ENCODE results near the gene REXO1.

The REXO1 gene

GRCh38 chr19:1871140-1871597 is 22.9 kb upstream of the REXO1 start:
- POLR2A ChIA-PET = interaction anchor here (1.0 kb wide), 1 partner anchor 13 kb away, joined by 3 read pairs; no protein-coding TSS in a partner anchor
- no peak overlapping the region for H3K4me3 ChIP-seq (ENCODE audit: low read depth, low read length)
- peaks cover 0 to 18% of the 10 kb centered on the region in 2 experiments; a peak in 2 of 3 replicates for H3K36me3 ChIP-seq (ENCODE audit: control insufficient read depth in 2 of 2, insufficient read depth in 1 of 2, low read length in 2 of 2)
- TF ChIP-seq ZNF362 (tag by site-specific recombination; IDR thresholded peaks at IDR 0.05) = no peak
- no peak for TF ChIP-seq ZNF394 (tag by site-specific recombination; IDR thresholded peaks at IDR 0.05; ENCODE audit: borderline replicate concordance)
- TF ChIP-seq SCRT1 (tag by site-specific recombination; IDR thresholded peaks at IDR 0.05; ENCODE audit: borderline replicate concordance) = 0 out of 2 replicates have a peak, but pooled peaks have one; percentile 17
- TF ChIP-seq ZNF645 (tag by site-specific recombination; IDR thresholded peaks at IDR 0.05) = no peak
- TF ChIP-seq KLF16 (tag by site-specific recombination; IDR thresholded peaks at IDR 0.05) = no peak
- no peak for TF ChIP-seq ZNF449 (tag by site-specific recombination; IDR thresholded peaks at IDR 0.05)
- TF ChIP-seq SP2 (tag by site-specific recombination; IDR thresholded peaks at IDR 0.05) = no peak
- TF ChIP-seq ZNF133 (tag by site-specific recombination; IDR thresholded peaks at IDR 0.05) = peak; percentile 89
- TF ChIP-seq ZNF214 (tag by site-specific recombination; IDR thresholded peaks at IDR 0.05; ENCODE audit: borderline replicate concordance) = no peak
- TF ChIP-seq CTCF (tag by site-specific recombination; IDR thresholded peaks at IDR 0.05) = no peak
- TF ChIP-seq ZNF707 (tag by site-specific recombination; IDR thresholded peaks at IDR 0.05) = no peak
- no peak for TF ChIP-seq ZNF10 (tag by site-specific recombination; IDR thresholded peaks at IDR 0.05)
- TF ChIP-seq ZSCAN16 (tag by site-specific recombination; IDR thresholded peaks at IDR 0.05) = no peak
- TF ChIP-seq ZNF580 (tag by site-specific recombination; IDR thresholded peaks at IDR 0.05) = no peak
- TF ChIP-seq ZNF169 (tag by site-specific recombination; IDR thresholded peaks at IDR 0.05) = no peak
- H3K4me1 ChIP-seq (ENCODE audit: control insufficient read depth, insufficient read depth, low read length) = peaks cover 10% of the 10 kb centered on the region
- no peaks in the 10 kb centered on the region for H3K9me3 ChIP-seq (ENCODE audit: control insufficient read depth, insufficient read depth, low read depth, low read length)
- CTCF ChIA-PET = no interaction called here
- no peak overlapping the region for H3K27ac ChIP-seq (ENCODE audit: extremely low read depth, low read depth, low read length)

- ChIA-PET POLR2A (interaction anchor here (0.6 kb wide), 1 partner anchor 16 kb away, joined by 3 read pairs; the partner anchor contains the start of gene ABHD17A), CTCF (interaction anchor here (0.7 to 1.1 kb wide), 6 partner anchors 16 to 393 kb away, joined by 3 to 5 read pairs (median 3); no protein-coding TSS in a partner anchor)
- Histone ChIP-seq H3K4me1 (ENCODE audit: control insufficient read depth, insufficient read depth, low read length) (peaks cover 5% of the 10 kb centered on the region), H3K9me3 (ENCODE audit: control insufficient read depth, insufficient read depth, low read depth, low read length) (no peaks in the 10 kb centered on the region), H3K36me3 (ENCODE audit: control insufficient read depth in 2 of 2, insufficient read depth in 1 of 2, low read length in 2 of 2) (peaks cover 0 to 18% of the 10 kb centered on the region in 2 experiments; a peak in 2 of 3 replicates), H3K4me3 (ENCODE audit: low read depth, low read length) (no peak overlapping the region), H3K27ac (ENCODE audit: extremely low read depth, low read depth, low read length) (no peak overlapping the region)
- no peak for TF ChIP-seq ZNF2 (tag by site-specific recombination; IDR thresholded peaks at IDR 0.05)
- no peak for TF ChIP-seq ATF2 (tag by site-specific recombination; IDR thresholded peaks at IDR 0.05; ENCODE audit: low read depth)
- TF ChIP-seq SALL2 (tag by site-specific recombination; IDR thresholded peaks at IDR 0.05; ENCODE audit: borderline replicate concordance) = no peak
- no peak for TF ChIP-seq ZNF302 (tag by site-specific recombination; IDR thresholded peaks at IDR 0.05; ENCODE audit: low read depth)
- TF ChIP-seq ZNF449 (tag by site-specific recombination; IDR thresholded peaks at IDR 0.05) = no peak
- peak; percentile 34; the same call in 1 of the 2 replicates for TF ChIP-seq ZEB2 (tag by site-specific recombination; IDR thresholded peaks at IDR 0.05)
These were observed 20.7 kb upstream of the REXO1 start for GRCh38 chr19:1868971-1869370.

All from HEK293 (cell line).